ENCODE data around the gene TRMT11. TPM values are rescaled to one million over a fixed set of nuclear protein-coding genes. Genes with fewer than 3 reads are reported as not detected.

Gene TRMT11
- 23.9 and 25.4 TPM in 2 replicates for total RNA-seq

GRCh38 chr6:125986301-125987025 is at the start of gene TRMT11:
Gene TRMT11, plus strand, starts transcription at chr6:125986540. Its CDS starts 11 bp downstream, at chr6:125986551.
- Mint-ChIP-seq H3K27ac (no peak within 1 kb of the TSS), H3K4me3 (ENCODE audit: low read depth) (peak within 1 kb of the TSS; percentile 9)
- intact Hi-C loops (cut with micrococcal nuclease): loop anchor here (1.0 to 5.0 kb wide), 3 partner anchors 30 to 356 kb away; partner anchors contain the start of genes CENPW and HINT3

GRCh38 chr6:125939026-125939425 is 47.3 kb upstream of the TRMT11 start:
- H3K27ac Mint-ChIP-seq: no peak overlapping the region
- intact Hi-C loops (cut with micrococcal nuclease): no loop called here
- DNase-seq (ENCODE audit: low spot score): no peak
- H3K4me1 Mint-ChIP-seq (ENCODE audit: low read depth): peaks cover 15% of the 10 kb centered on the region
- H3K4me3 Mint-ChIP-seq (ENCODE audit: low read depth): no peak overlapping the region
- H3K9me3 Mint-ChIP-seq: no peaks in the 10 kb centered on the region
- no peaks in the 10 kb centered on the region for H3K36me3 Mint-ChIP-seq (ENCODE audit: low read depth)
- H3K27me3 Mint-ChIP-seq (ENCODE audit: low read depth): no peaks in the 10 kb centered on the region

More at GRCh38 chr6:125986301-125987025, at the start of gene TRMT11:
- Mint-ChIP-seq H3K27me3 (ENCODE audit: low read depth) (no peaks in the 10 kb centered on the region), H3K9me3 (no peaks in the 10 kb centered on the region), H3K4me1 (ENCODE audit: low read depth) (peaks cover 9% of the 10 kb centered on the region), H3K36me3 (ENCODE audit: low read depth) (no peaks in the 10 kb centered on the region)
- DNase-seq (ENCODE audit: low spot score): peak; percentile 69

- no peak overlapping the region for H3K4me3 Mint-ChIP-seq (ENCODE audit: low read depth)
- H3K4me1 Mint-ChIP-seq (ENCODE audit: low read depth): peaks cover 20% of the 10 kb centered on the region
- H3K27ac Mint-ChIP-seq: no peak overlapping the region
- intact Hi-C loops (cut with micrococcal nuclease): no loop called here
- no peaks in the 10 kb centered on the region for H3K9me3 Mint-ChIP-seq
- no peak for DNase-seq (ENCODE audit: low spot score)
- H3K27me3 Mint-ChIP-seq (ENCODE audit: low read depth): no peaks in the 10 kb centered on the region
- H3K36me3 Mint-ChIP-seq (ENCODE audit: low read depth): no peaks in the 10 kb centered on the region
These were observed 46.5 kb upstream of the TRMT11 start for GRCh38 chr6:125939791-125940190.

- Mint-ChIP-seq H3K27ac (no peak overlapping the region), H3K9me3 (no peaks in the 10 kb centered on the region), H3K36me3 (ENCODE audit: low read depth) (no peaks in the 10 kb centered on the region), H3K4me1 (ENCODE audit: low read depth) (peaks cover 20% of the 10 kb centered on the region), H3K4me3 (ENCODE audit: low read depth) (no peak overlapping the region), H3K27me3 (ENCODE audit: low read depth) (no peaks in the 10 kb centered on the region)
- DNase-seq (ENCODE audit: low spot score): no peak
- intact Hi-C loops (cut with micrococcal nuclease): no loop called here
These were observed 45.9 kb upstream of the TRMT11 start for GRCh38 chr6:125940247-125941041.

GRCh38 chr6:125942672-125943527 is 43.4 kb upstream of the TRMT11 start:
- H3K27ac Mint-ChIP-seq: no peak overlapping the region
- DNase-seq (ENCODE audit: low spot score): no peak

GRCh38 chr6:125943528-125944433 is 42.6 kb upstream of the TRMT11 start:
- intact Hi-C loops (cut with micrococcal nuclease): loop anchor here (2.0 kb wide), 1 partner anchor 13 kb away; no protein-coding TSS in a partner anchor
- Mint-ChIP-seq H3K27ac (no peak overlapping the region), H3K9me3 (no peaks in the 10 kb centered on the region), H3K27me3 (ENCODE audit: low read depth) (peaks cover 3% of the 10 kb centered on the region), H3K36me3 (ENCODE audit: low read depth) (no peaks in the 10 kb centered on the region), H3K4me3 (ENCODE audit: low read depth) (no peak overlapping the region), H3K4me1 (ENCODE audit: low read depth) (peaks cover 27% of the 10 kb centered on the region)
- no peak for DNase-seq (ENCODE audit: low spot score)

More at GRCh38 chr6:125942672-125943527, 43.4 kb upstream of the TRMT11 start:
- intact Hi-C loops (cut with micrococcal nuclease): no loop called here
- Mint-ChIP-seq H3K4me3 (ENCODE audit: low read depth) (no peak overlapping the region), H3K4me1 (ENCODE audit: low read depth) (peaks cover 27% of the 10 kb centered on the region), H3K36me3 (ENCODE audit: low read depth) (no peaks in the 10 kb centered on the region), H3K9me3 (no peaks in the 10 kb centered on the region), H3K27me3 (ENCODE audit: low read depth) (no peaks in the 10 kb centered on the region)

GRCh38 chr6:125944434-125944816 is 41.9 kb upstream of the TRMT11 start:
- H3K9me3 Mint-ChIP-seq: no peaks in the 10 kb centered on the region

GRCh38 chr6:125944896-125945295 is 41.4 kb upstream of the TRMT11 start:
- peaks cover 17% of the 10 kb centered on the region for H3K4me1 Mint-ChIP-seq (ENCODE audit: low read depth)
- DNase-seq (ENCODE audit: low spot score): no peak
- H3K27ac Mint-ChIP-seq: no peak overlapping the region
- H3K4me3 Mint-ChIP-seq (ENCODE audit: low read depth): no peak overlapping the region
- H3K9me3 Mint-ChIP-seq: no peaks in the 10 kb centered on the region
- H3K27me3 Mint-ChIP-seq (ENCODE audit: low read depth): peaks cover 3% of the 10 kb centered on the region
- H3K36me3 Mint-ChIP-seq (ENCODE audit: low read depth): no peaks in the 10 kb centered on the region
- intact Hi-C loops (cut with micrococcal nuclease): loop anchor here (2.0 kb wide), 1 partner anchor 14 kb away; no protein-coding TSS in a partner anchor

More at GRCh38 chr6:125944434-125944816, 41.9 kb upstream of the TRMT11 start:
- DNase-seq (ENCODE audit: low spot score): no peak
- Mint-ChIP-seq H3K27me3 (ENCODE audit: low read depth) (peaks cover 3% of the 10 kb centered on the region), H3K4me1 (ENCODE audit: low read depth) (peaks cover 22% of the 10 kb centered on the region), H3K4me3 (ENCODE audit: low read depth) (no peak overlapping the region), H3K36me3 (ENCODE audit: low read depth) (no peaks in the 10 kb centered on the region), H3K27ac (no peak overlapping the region)
- intact Hi-C loops (cut with micrococcal nuclease): loop anchor here (2.0 kb wide), 1 partner anchor 14 kb away; no protein-coding TSS in a partner anchor

- Mint-ChIP-seq H3K27me3 (ENCODE audit: low read depth) (peaks cover 3% of the 10 kb centered on the region), H3K4me3 (ENCODE audit: low read depth) (no peak overlapping the region), H3K4me1 (ENCODE audit: low read depth) (peaks cover 17% of the 10 kb centered on the region), H3K27ac (no peak overlapping the region), H3K36me3 (ENCODE audit: low read depth) (no peaks in the 10 kb centered on the region), H3K9me3 (no peaks in the 10 kb centered on the region)
- no peak for DNase-seq (ENCODE audit: low spot score)
- intact Hi-C loops (cut with micrococcal nuclease): loop anchor here (2.0 kb wide), 1 partner anchor 15 kb away; no protein-coding TSS in a partner anchor
These were observed 40.8 kb upstream of the TRMT11 start for GRCh38 chr6:125945378-125946141.

GRCh38 chr6:125947615-125948014 is 38.7 kb upstream of the TRMT11 start:
- Mint-ChIP-seq H3K4me1 (ENCODE audit: low read depth) (peaks cover 17% of the 10 kb centered on the region), H3K27ac (no peak overlapping the region), H3K27me3 (ENCODE audit: low read depth) (peaks cover 3% of the 10 kb centered on the region), H3K4me3 (ENCODE audit: low read depth) (no peak overlapping the region), H3K36me3 (ENCODE audit: low read depth) (no peaks in the 10 kb centered on the region), H3K9me3 (no peaks in the 10 kb centered on the region)
- DNase-seq (ENCODE audit: low spot score): no peak
- intact Hi-C loops (cut with micrococcal nuclease): no loop called here

- no peak overlapping the region for H3K27ac Mint-ChIP-seq
- DNase-seq (ENCODE audit: low spot score): no peak
- intact Hi-C loops (cut with micrococcal nuclease): no loop called here
- peaks cover 3% of the 10 kb centered on the region for H3K27me3 Mint-ChIP-seq (ENCODE audit: low read depth)
- peaks cover 17% of the 10 kb centered on the region for H3K4me1 Mint-ChIP-seq (ENCODE audit: low read depth)
- H3K36me3 Mint-ChIP-seq (ENCODE audit: low read depth): no peaks in the 10 kb centered on the region
- no peaks in the 10 kb centered on the region for H3K9me3 Mint-ChIP-seq
- no peak overlapping the region for H3K4me3 Mint-ChIP-seq (ENCODE audit: low read depth)
These were observed 37.9 kb upstream of the TRMT11 start for GRCh38 chr6:125948455-125948854.
